IMR-90 (cell line): Measurements from ENCODE around the gene SPTB. TPM values are rescaled to one million over a fixed set of nuclear protein-coding genes. Genes with fewer than 3 reads are reported as not detected.

ENCODE experiments used
- ATAC-seq: fragments of 200-7000 bp; cut with Tn5 transposase; 2 replicates; pipeline ENCODE4 v1.9.1; 2020; ENCODE audit warnings: low read depth, mild to moderate bottlenecking, moderate library complexity
- BruUV-seq: library from RNA; stranded (reverse); fragments of 400-500 nt; replicated peaks from 2 replicates; lab custom pipeline; 2021; lab: Mats Ljungman, UMichigan
- CTCF ChIA-PET: fragments of 300-600 bp; formaldehyde crosslinking; extraction: SDS; loops from one replicate; lab custom pipeline; 2021; ENCODE audit warnings: antibody characterized with exemption; lab: Yijun Ruan, JAX
- POLR2A ChIA-PET: fragments of 300-600 bp; sonication (Branson Sonifier 250); formaldehyde crosslinking; loops from one replicate; lab custom pipeline; 2022; ENCODE audit warnings: antibody characterized with exemption; ENCODE audit not compliant: unreplicated experiment; lab: Charles Lee
- DNase-seq: peaks from one replicate; pipeline ENCODE4 v3.0.0; 2013
- H2AFZ ChIP-seq: replicated peaks from 2 replicates; pipeline ENCODE3; 2013; ENCODE audit warnings: low read length, mild to moderate bottlenecking; ENCODE audit not compliant: poor library complexity
- H2AK5ac ChIP-seq: 2 replicates; pipeline ENCODE4 v1.6.1; 2013; ENCODE audit warnings: low read depth, low read length, inconsistent platforms
- H2AK9ac ChIP-seq: replicated peaks from 2 replicates; pipeline ENCODE3; 2013; ENCODE audit warnings: mild to moderate bottlenecking, low read depth, low read length, moderate library complexity; ENCODE audit not compliant: poor library complexity
- H2BK120ac ChIP-seq: 2 replicates; pipeline ENCODE4 v1.6.1; 2013; ENCODE audit warnings: low read depth, low read length, inconsistent platforms
- H2BK15ac ChIP-seq: 3 replicates; pipeline ENCODE4 v1.6.1; 2013; ENCODE audit warnings: low read depth, low read length, inconsistent platforms
- H2BK20ac ChIP-seq: 2 replicates; pipeline ENCODE4 v1.6.1; 2013; ENCODE audit warnings: low read depth, mild to moderate bottlenecking, inconsistent platforms, low read length, moderate library complexity
- H2BK5ac ChIP-seq: 2 replicates; pipeline ENCODE4 v1.6.1; 2013; ENCODE audit warnings: mild to moderate bottlenecking, low read depth, low read length, inconsistent platforms; ENCODE audit not compliant: poor library complexity, severe bottlenecking
- H3K14ac ChIP-seq: replicated peaks from 2 replicates; pipeline ENCODE4 v1.6.1; 2013; ENCODE audit warnings: low read depth, low read length, inconsistent platforms
- H3K18ac ChIP-seq: 2 replicates; pipeline ENCODE4 v1.6.1; 2013; ENCODE audit warnings: low read depth, low read length, control low read depth
- H3K23ac ChIP-seq: 2 replicates; pipeline ENCODE4 v1.6.1; 2013; ENCODE audit warnings: low read depth, low read length, inconsistent platforms
- H3K27ac ChIP-seq: 2 replicates; pipeline ENCODE4 v1.5.1; 2013; ENCODE audit warnings: mild to moderate bottlenecking, control low read depth, low read length; ENCODE audit not compliant: insufficient read depth
- H3K27me3 ChIP-seq: 2 replicates; pipeline ENCODE4 v1.6.1; 2013; ENCODE audit warnings: low read length; ENCODE audit not compliant: control insufficient read depth, insufficient read depth
- H3K36me3 ChIP-seq: 2 replicates; pipeline ENCODE4 v1.6.1; 2013; ENCODE audit warnings: low read length, mixed read lengths; ENCODE audit not compliant: control insufficient read depth, insufficient read depth
- H3K4ac ChIP-seq: 2 replicates; pipeline ENCODE4 v1.6.1; 2013; ENCODE audit warnings: low read depth, low read length, inconsistent platforms
- H3K4me1 ChIP-seq: 2 replicates; pipeline ENCODE4 v1.6.1; 2013; ENCODE audit warnings: low read length, mixed read lengths; ENCODE audit not compliant: control insufficient read depth, insufficient read depth
- H3K4me2 ChIP-seq: 2 replicates; pipeline ENCODE4 v1.6.1; 2013; ENCODE audit warnings: low read depth, mild to moderate bottlenecking, control low read depth, low read length, moderate library complexity
- H3K4me3 ChIP-seq: 2 replicates; pipeline ENCODE4 v1.5.1; 2013; ENCODE audit warnings: low read depth, mild to moderate bottlenecking, control low read depth, low read length, moderate library complexity; ENCODE audit not compliant: insufficient read depth
- H3K56ac ChIP-seq: 2 replicates; pipeline ENCODE4 v1.6.1; 2013; ENCODE audit warnings: low read length, inconsistent platforms; ENCODE audit not compliant: insufficient read depth; ENCODE audit errors: extremely low read depth
- H3K79me1 ChIP-seq, 2 experiments: 2 replicates each; pipeline ENCODE4 v1.6.1; 2013; ENCODE audit warnings: low read length in 2 of 2, inconsistent platforms in 1 of 2, low read depth in 1 of 2
- H3K9ac ChIP-seq: 2 replicates; pipeline ENCODE4 v1.6.1; 2013; ENCODE audit warnings: low read depth, low read length, control low read depth
- H3K9me1 ChIP-seq: 2 replicates; pipeline ENCODE4 v1.6.1; 2013; ENCODE audit warnings: low read length, inconsistent platforms; ENCODE audit not compliant: insufficient read depth
- H3K9me3 ChIP-seq: 2 replicates; pipeline ENCODE4 v1.6.1; 2013; ENCODE audit warnings: low read length; ENCODE audit not compliant: control insufficient read depth, insufficient read depth
- H4K20me1 ChIP-seq: 2 replicates; pipeline ENCODE4 v1.6.1; 2013; ENCODE audit warnings: low read length, inconsistent platforms; ENCODE audit not compliant: insufficient read depth
- H4K5ac ChIP-seq: 2 replicates; pipeline ENCODE4 v1.6.1; 2013; ENCODE audit warnings: mild to moderate bottlenecking, low read depth, low read length, control low read depth
- H4K8ac ChIP-seq, 2 experiments: 2 replicates each; pipeline ENCODE4 v1.6.1; 2013; ENCODE audit warnings: low read depth in 2 of 2, low read length in 2 of 2, control low read depth in 1 of 2, inconsistent platforms in 1 of 2
- H4K91ac ChIP-seq: 2 replicates; pipeline ENCODE4 v1.6.1; 2013; ENCODE audit warnings: low read depth, low read length, inconsistent platforms; ENCODE audit not compliant: insufficient read depth
- CEBPB ChIP-seq: IDR thresholded peaks from 2 replicates; pipeline ENCODE4 v1.6.1; 2012; ENCODE audit warnings: low read depth, low read length, improper control_type of control experiment
- CHD1 ChIP-seq: IDR thresholded peaks from 2 replicates; pipeline ENCODE4 v1.6.1; 2012; ENCODE audit warnings: low read depth, low read length, improper control_type of control experiment
- FOS ChIP-seq: fragments of 150-350 bp; IDR thresholded peaks from 2 replicates; pipeline ENCODE4 v1.6.1; 2016; ENCODE audit warnings: low read depth, low read length
- SMC3 ChIP-seq: fragments of 150-350 bp; IDR thresholded peaks from 2 replicates; pipeline ENCODE4 v1.6.1; 2016; ENCODE audit warnings: low read depth, mild to moderate bottlenecking, antibody characterized with exemption, low read length, moderate library complexity
- WGBS, 2 experiments: methylation state at CpG; one replicate each; pipeline versions ENCODE4 v1.1.5 to v1.1.7; 2013; ENCODE audit warnings: missing lambda C conversion rate in 2 of 2; ENCODE audit not compliant: insufficient read length in 1 of 2; ENCODE audit errors: extremely low coverage in 2 of 2; 5-methylcytosine and 5-hydroxymethylcytosine counted together
- dilution Hi-C: fragments of 300-500 bp; cut with HindIII; formaldehyde crosslinking; loops from one replicate; pipeline ENCODE4 v1.14.3; 2018; ENCODE audit warnings: low sequenced_read_pairs; ENCODE audit not compliant: unreplicated experiment
- in situ Hi-C: fragments of 300-500 bp; cut with MboI; formaldehyde crosslinking; loops from 3 replicates; pipeline ENCODE4 v1.14.3; 2019; ENCODE audit warnings: low sequenced_read_pairs, inconsistent platforms, mixed read lengths
- intact Hi-C: fragments of 100-400 bp; cut with micrococcal nuclease; formaldehyde crosslinking; loops from 2 replicates; pipeline ENCODE4 v1.10.0; 2022
- polyA plus RNA-seq, 3 experiments: library from polyadenylated mRNA; depleted of rRNA; stranded (reverse); fragments of >200 nt; gene quantifications; 2 replicates each; pipeline ENCODE4 v1.2.3, GENCODE V29; 2012; ENCODE audit warnings: low replicate concordance in 1 of 3
- total RNA-seq: library from RNA; depleted of rRNA; stranded (reverse); fragments of >200 nt; gene quantifications from 2 replicates; pipeline ENCODE4 v1.2.3, GENCODE V29; 2012
- TF ChIP-seq, protein P1 (sequence below): conservative IDR thresholded peaks from 2 replicates; pipeline ENCODE4 v1.5.1; 2012; ENCODE audit warnings: mild to moderate bottlenecking, low read depth, low read length, improper control_type of control experiment

Gene SPTB
- total and polyA plus RNA-seq, 2 of the 4 experiments (the other 2 are of a cell fraction), result under 0.01 to 0.07 TPM

DNA sequence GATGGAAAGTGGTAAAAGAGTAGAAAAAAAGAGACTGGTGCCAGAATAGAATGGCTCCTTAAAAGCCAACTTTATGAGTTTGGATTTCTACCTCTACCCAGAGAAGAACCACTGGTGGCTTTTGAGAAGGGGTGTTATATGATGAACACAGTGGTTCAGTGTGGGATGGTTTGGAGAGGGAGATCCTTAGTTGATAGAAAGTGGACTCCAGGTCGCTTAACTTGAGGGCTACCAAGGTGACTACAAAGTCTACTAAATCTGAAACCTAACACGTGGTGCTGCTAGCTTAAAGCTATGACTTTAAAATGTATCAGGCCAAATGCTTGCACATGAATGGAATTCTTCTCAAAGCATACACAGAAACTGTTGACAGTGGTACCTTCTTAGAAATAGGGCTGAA lies 8.4 kb downstream of the SPTB start:
- Histone ChIP-seq H4K5ac (no peak overlapping the region), H3K4me2 (no peak overlapping the region), H2BK120ac (no peak overlapping the region), H2BK20ac (no peak overlapping the region), H3K27me3 (peaks cover 58% of the 10 kb centered on the region), H4K20me1 (no peaks in the 10 kb centered on the region), H2AFZ (no peak overlapping the region), H3K36me3 (no peaks in the 10 kb centered on the region), H4K8ac (no peak overlapping the region), H3K4me3 (no peak overlapping the region), H3K18ac (no peak overlapping the region), H3K27ac (no peak overlapping the region), H2AK9ac (no peak overlapping the region), H3K4ac (no peak overlapping the region), H3K9ac (no peak overlapping the region), H3K79me1 (no peaks in the 10 kb centered on the region), H3K56ac (no peak overlapping the region), H2BK5ac (no peak overlapping the region), H3K4me1 (no peaks in the 10 kb centered on the region), H3K14ac (no peak overlapping the region), H4K91ac (no peak overlapping the region), H3K23ac (no peak overlapping the region), H3K9me1 (no peaks in the 10 kb centered on the region), H3K9me3 (peaks cover 7% of the 10 kb centered on the region), H2BK15ac (no peak overlapping the region), H2AK5ac (no peak overlapping the region)
- TF ChIP-seq CHD1 (no peak), FOS (no peak), SMC3 (no peak), CEBPB (no peak)
- TF ChIP-seq, protein P1, sequence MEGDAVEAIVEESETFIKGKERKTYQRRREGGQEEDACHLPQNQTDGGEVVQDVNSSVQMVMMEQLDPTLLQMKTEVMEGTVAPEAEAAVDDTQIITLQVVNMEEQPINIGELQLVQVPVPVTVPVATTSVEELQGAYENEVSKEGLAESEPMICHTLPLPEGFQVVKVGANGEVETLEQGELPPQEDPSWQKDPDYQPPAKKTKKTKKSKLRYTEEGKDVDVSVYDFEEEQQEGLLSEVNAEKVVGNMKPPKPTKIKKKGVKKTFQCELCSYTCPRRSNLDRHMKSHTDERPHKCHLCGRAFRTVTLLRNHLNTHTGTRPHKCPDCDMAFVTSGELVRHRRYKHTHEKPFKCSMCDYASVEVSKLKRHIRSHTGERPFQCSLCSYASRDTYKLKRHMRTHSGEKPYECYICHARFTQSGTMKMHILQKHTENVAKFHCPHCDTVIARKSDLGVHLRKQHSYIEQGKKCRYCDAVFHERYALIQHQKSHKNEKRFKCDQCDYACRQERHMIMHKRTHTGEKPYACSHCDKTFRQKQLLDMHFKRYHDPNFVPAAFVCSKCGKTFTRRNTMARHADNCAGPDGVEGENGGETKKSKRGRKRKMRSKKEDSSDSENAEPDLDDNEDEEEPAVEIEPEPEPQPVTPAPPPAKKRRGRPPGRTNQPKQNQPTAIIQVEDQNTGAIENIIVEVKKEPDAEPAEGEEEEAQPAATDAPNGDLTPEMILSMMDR, result no peak
- intact Hi-C loops (no loop called here), dilution Hi-C loops (no loop called here), in situ Hi-C loops (no loop called here)
- no CpG with 5 or more reads among the region's 2 CpGs for WGBS, 2 experiments
- DNase-seq, result no peak
- ATAC-seq, result no peak
- CTCF ChIA-PET, result no interaction called here
- no TSS peak for BruUV-seq
- POLR2A ChIA-PET, result no interaction called here
